Tibial nerve (tissue), 4 donors: ENCODE results near the gene ISCA2. TPM values are rescaled to one million over a fixed set of nuclear protein-coding genes. Genes with fewer than 3 reads are reported as not detected.

ENCODE experiments used
- DNase-seq, 2 donors: peaks; one replicate each; pipeline ENCODE4 v3.0.0-alpha.2; 2019; ENCODE audit warnings: low spot score in 2 of 2
- H3K27ac ChIP-seq, 4 donors: fragments of 200-600 bp; sonication (generic) in 3 of 4; one replicate each; pipeline ENCODE4 v1.5.1; 2017 to 2019; ENCODE audit warnings: mild to moderate bottlenecking in 1 of 4
- H3K27me3 ChIP-seq, 2 donors: fragments of 200-600 bp; sonication (generic) in 1 of 2; one replicate each; pipeline versions ENCODE4 v1.5.1 to v1.6.0; 2017 to 2019
- H3K36me3 ChIP-seq, 3 donors: fragments of 200-600 bp; sonication (generic); one replicate each; pipeline ENCODE4 v1.5.1; 2018 to 2019
- H3K4me1 ChIP-seq, 4 donors: fragments of 200-600 bp; sonication (generic) in 3 of 4; one replicate each; pipeline ENCODE4 v1.5.1; 2017 to 2019
- H3K4me3 ChIP-seq, 4 donors: fragments of 200-600 bp; sonication (generic) in 3 of 4; one replicate each; pipeline ENCODE4 v1.5.1; 2017 to 2019; ENCODE audit warnings: mild to moderate bottlenecking in 1 of 4, moderate library complexity in 1 of 4
- H3K9me3 ChIP-seq, 4 donors: fragments of 200-600 bp; sonication (generic) in 3 of 4; one replicate each; pipeline ENCODE4 v1.5.1; 2017 to 2019
- EP300 ChIP-seq, 2 donors: sonication (generic); formaldehyde crosslinking; IDR thresholded peaks; one replicate each; pipeline ENCODE4 v1.6.1; 2017; ENCODE audit warnings: antibody characterized with exemption in 2 of 2, mild to moderate bottlenecking in 1 of 2
- POLR2A ChIP-seq, 2 donors: fragments of 450-650 bp; IDR thresholded peaks; one replicate each; pipeline ENCODE4 v1.6.1; 2017; ENCODE audit warnings: antibody characterized with exemption in 2 of 2, mild to moderate bottlenecking in 2 of 2, moderate library complexity in 2 of 2
- WGBS, 2 donors: methylation state at CpG; one replicate each; pipeline ENCODE4 v1.1.5; 2018; 5-methylcytosine and 5-hydroxymethylcytosine counted together
- total RNA-seq, 4 donors: library from RNA; depleted of rRNA; stranded (reverse); fragments of >200 nt; gene quantifications; one replicate each; pipeline ENCODE4 v1.1.0, GENCODE V29; 2016
- TF ChIP-seq, protein P1 (sequence below), 5 experiments: fragments of 200-600 bp in 3 of 5; fragments of 450-650 bp in 2 of 5; sonication (generic) in 3 of 5; IDR thresholded peaks; one replicate each; pipeline ENCODE4 v1.5.1; 2016 to 2019; ENCODE audit warnings: antibody characterized with exemption in 5 of 5, mild to moderate bottlenecking in 3 of 5, moderate library complexity in 2 of 5

ISCA2 gene
- total RNA-seq, 4 donors from 2014 or later, result 7.3 to 14.9 (median 12.4) TPM

GRCh38 chr14:74538411-74539391 lies 45.1 kb downstream of the ISCA2 start:
- Histone ChIP-seq H3K4me1 (no peaks in the 10 kb centered on the region), H3K4me3 (no peak overlapping the region), H3K27ac (no peak overlapping the region), H3K36me3 (peaks cover 0 to 27% (median 0%) of the 10 kb centered on the region in 3 donors), H3K9me3 (no peaks in the 10 kb centered on the region), H3K27me3 (no peaks in the 10 kb centered on the region)
- no peak for TF ChIP-seq EP300 (IDR thresholded peaks at IDR 0.05)
- TF ChIP-seq, protein P1, sequence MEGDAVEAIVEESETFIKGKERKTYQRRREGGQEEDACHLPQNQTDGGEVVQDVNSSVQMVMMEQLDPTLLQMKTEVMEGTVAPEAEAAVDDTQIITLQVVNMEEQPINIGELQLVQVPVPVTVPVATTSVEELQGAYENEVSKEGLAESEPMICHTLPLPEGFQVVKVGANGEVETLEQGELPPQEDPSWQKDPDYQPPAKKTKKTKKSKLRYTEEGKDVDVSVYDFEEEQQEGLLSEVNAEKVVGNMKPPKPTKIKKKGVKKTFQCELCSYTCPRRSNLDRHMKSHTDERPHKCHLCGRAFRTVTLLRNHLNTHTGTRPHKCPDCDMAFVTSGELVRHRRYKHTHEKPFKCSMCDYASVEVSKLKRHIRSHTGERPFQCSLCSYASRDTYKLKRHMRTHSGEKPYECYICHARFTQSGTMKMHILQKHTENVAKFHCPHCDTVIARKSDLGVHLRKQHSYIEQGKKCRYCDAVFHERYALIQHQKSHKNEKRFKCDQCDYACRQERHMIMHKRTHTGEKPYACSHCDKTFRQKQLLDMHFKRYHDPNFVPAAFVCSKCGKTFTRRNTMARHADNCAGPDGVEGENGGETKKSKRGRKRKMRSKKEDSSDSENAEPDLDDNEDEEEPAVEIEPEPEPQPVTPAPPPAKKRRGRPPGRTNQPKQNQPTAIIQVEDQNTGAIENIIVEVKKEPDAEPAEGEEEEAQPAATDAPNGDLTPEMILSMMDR (IDR thresholded peaks at IDR 0.05), result no peak
- no peak for TF ChIP-seq POLR2A (IDR thresholded peaks at IDR 0.05)
- WGBS, 2 donors, result 84 to 90% methylated on average over 11 of the region's 11 CpGs
- no peak for DNase-seq

DNA sequence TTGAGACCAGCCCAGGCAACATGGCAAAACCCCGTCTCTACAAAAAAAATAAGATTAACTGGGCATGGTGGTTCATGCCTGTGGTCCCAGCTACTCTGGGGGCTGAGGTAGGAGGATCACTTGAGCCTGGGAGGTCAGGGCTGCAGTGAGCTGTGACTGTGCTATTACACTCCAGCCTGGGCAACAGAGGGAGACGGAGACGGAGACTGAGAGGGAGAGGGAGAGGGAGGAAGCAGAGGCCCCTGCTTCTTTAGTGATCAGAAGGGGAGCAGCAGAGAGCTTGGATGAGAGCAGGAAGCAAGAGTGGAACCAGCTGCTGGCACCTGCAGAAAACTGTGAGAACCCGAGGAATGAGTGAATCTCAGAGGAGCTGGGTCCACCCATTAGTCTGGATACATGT lies 45.9 kb downstream of the ISCA2 start:
- Histone ChIP-seq H3K27ac (no peak overlapping the region), H3K27me3 (no peaks in the 10 kb centered on the region), H3K4me1 (no peaks in the 10 kb centered on the region), H3K36me3 (peaks cover 0 to 27% (median 0%) of the 10 kb centered on the region in 3 donors), H3K9me3 (no peaks in the 10 kb centered on the region), H3K4me3 (no peak overlapping the region)
- 74 to 80% methylated on average over 4 of the region's 4 CpGs for WGBS, 2 donors
- DNase-seq, result no peak
- TF ChIP-seq, protein P1 (IDR thresholded peaks at IDR 0.05), result no peak
- TF ChIP-seq EP300 (IDR thresholded peaks at IDR 0.05) (no peak), POLR2A (IDR thresholded peaks at IDR 0.05) (no peak)

GRCh38 chr14:74541225-74541624 lies 47.7 kb downstream of the ISCA2 start:
- Histone ChIP-seq H3K27me3 (no peaks in the 10 kb centered on the region), H3K36me3 (peaks cover 0 to 15% (median 0%) of the 10 kb centered on the region in 3 donors), H3K9me3 (no peaks in the 10 kb centered on the region), H3K4me3 (no peak overlapping the region), H3K4me1 (peaks cover 0 to 8% (median 0%) of the 10 kb centered on the region in 4 donors), H3K27ac (no peak overlapping the region)
- no peak for DNase-seq
- TF ChIP-seq EP300 (IDR thresholded peaks at IDR 0.05), result no peak
- no peak for TF ChIP-seq POLR2A (IDR thresholded peaks at IDR 0.05)
- TF ChIP-seq, protein P1 (IDR thresholded peaks at IDR 0.05), result no peak
- WGBS, 2 donors, result 89 to 93% methylated on average over 3 of the region's 3 CpGs

- Histone ChIP-seq H3K36me3 (peaks cover 0 to 15% (median 0%) of the 10 kb centered on the region in 3 donors), H3K27me3 (no peaks in the 10 kb centered on the region), H3K9me3 (no peaks in the 10 kb centered on the region), H3K27ac (no peak overlapping the region), H3K4me3 (no peak overlapping the region), H3K4me1 (peaks cover 0 to 10% (median 0%) of the 10 kb centered on the region in 4 donors)
- WGBS, 2 donors, result 84 to 85% methylated on average over 9 to 10 of the region's 10 CpGs
- TF ChIP-seq POLR2A (IDR thresholded peaks at IDR 0.05) (no peak), EP300 (IDR thresholded peaks at IDR 0.05) (no peak)
- TF ChIP-seq, protein P1 (IDR thresholded peaks at IDR 0.05), result no peak
- DNase-seq, result no peak
Measured at GRCh38 chr14:74542056-74542685, 48.6 kb downstream of the ISCA2 start.
